ENCODE results near the gene DCLK1.

DCLK1 gene

DNA sequence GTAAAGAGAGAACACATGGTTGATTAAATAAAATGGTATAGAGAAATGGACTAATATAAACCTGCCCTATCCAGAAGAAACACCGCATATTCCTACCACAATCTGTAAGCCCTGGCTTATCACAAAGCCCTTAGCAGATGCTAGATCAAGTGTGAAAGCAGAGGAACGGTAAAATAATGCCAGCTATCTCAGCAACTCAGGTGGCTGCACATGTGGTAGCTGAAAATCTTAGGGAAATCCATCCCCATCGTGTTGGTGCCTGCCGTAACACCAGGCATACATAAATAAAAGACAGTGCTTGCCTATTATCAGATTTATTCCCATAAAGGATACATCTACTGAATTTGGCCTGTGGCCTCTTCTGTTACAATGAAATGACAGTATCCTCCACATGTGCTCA, 350.6 kb downstream of the DCLK1 start:
- no peak for DNase-seq

DNA sequence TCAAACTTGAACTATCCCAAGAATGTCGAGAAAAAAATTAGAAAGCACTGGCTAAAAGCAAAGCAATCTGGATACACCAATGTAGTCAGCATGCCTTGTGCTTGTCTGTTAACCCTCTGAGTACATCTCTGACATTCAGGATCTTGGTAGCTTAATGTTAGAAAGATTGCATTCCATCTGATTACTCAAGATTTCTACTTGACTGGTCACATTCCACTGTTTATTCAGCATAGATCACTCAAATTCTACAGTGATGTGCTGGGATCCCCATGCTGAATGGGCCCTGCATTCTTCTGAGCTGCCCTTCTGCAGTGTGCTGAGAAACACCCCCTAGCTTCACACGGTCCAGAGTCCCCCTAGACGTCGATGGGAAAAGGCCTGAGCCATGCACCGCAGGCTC, 359.3 kb downstream of the DCLK1 start:
- DNase-seq: no peak

DNA sequence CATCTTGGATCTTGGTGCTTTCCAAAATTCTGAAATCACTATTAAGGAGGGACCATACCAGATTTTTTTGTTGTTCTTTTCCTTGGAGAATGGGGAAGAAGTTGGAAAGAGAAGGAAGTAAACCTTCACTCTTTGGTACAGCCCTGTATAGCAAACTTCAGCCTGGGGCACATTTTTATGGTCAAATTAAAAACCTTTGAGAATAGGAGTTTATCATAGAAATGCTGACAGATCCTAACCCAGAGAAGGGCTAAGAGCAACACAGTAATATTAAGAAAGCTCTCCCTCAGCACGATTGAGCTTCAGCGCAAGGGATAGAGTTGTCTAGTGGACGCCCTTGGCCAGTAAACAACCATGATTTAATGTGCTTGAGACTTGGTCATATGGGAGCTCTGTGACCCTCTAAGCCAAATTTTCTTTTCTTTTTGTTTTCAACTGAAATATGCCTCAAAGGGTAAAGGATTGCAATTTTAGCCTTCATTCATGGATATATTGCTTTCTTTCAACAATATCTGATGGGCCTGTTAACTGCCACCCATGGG, 360.4 kb downstream of the DCLK1 start:
- no peak for DNase-seq

DNA sequence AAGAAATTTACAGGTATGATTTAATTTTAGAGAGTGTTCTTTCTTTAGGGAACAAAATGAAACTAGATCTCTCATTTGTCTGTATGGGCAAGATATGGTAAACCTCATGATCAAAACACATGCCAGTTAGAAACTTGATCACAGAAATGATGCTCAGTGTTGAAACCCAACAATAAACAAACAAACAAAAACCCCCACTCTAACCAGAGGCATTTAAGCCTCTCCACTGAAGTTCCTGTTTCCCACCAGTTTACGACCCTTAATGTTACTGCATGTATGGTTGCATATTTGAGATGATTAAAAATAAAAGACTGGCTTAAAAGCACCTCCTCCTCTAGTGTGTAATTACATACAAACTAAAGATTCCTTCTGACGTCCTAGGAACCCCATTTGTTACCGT, 361.4 kb downstream of the DCLK1 start:
- DNase-seq: no peak

DNA sequence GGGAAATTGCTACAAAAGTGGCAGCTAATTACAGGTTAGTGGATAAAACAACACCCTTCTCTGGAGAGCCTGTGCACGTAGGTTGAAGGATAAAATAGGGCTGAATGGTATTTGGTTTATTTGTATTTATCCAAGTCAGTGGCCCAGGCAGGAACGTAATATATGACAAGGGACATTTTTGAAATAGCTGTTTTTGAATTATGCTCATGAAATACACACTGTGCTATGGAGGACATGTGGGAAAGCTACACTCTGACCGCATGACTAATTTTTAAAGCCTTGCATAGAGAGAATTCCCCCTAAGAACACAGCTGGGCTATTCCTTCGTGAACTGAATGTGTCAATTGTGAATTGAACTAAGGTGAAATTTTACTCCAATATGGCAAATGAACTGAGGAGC, 362.6 kb downstream of the DCLK1 start:
- DNase-seq: no peak

DNA sequence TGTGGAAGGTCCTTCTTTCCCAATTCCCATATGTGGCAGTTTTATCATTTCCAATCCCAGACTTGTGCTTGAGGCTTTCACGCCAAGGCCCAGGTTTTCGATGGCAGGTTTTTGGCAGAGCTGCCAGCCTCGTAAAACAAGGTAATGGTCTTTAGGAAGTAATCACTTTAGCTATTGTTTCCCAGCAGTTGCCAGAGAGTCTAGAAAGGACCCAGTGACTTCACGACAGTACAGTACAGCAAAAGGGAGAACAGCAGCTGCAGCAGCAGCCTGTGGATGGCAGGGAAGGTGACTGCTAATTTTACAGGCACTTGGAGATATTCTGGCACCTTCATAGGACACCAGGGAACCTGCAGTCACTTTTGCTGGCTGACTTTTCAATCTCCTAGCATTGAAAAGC, 363.1 kb downstream of the DCLK1 start:
- no peak for DNase-seq

DNA sequence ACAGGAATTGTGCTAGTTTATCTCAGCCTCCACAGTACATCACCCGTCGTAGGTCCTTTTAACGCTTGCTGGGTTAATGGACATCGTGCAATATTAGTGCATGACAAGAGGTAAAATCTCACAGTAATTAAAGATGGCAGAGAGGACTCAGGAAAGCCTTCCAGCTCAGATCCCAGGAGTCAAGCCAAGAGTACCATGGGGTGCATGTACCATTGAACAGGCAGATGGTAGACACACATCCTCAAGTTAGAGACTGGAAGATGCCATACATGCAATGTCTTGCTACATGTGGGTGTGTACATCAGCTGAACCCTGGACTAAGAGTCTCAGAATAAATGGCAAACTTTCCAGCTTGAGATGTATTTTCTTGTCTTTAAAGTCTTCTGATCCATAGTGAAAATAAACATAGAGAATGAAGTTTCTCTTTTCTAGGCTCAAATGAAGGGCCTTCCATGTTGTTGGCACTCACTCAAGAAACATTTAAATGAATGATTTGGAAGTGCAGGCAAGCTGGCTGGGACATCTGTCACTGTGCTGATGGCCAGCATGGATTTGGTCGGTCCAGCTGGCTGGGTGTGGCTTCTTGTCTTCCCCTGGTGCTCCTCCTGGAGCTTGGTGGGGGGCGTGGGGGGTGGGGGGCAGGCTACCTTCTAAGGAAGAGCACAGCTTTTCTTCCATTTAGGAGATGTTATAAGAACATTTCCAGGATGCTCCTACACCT, 363.8 kb downstream of the DCLK1 start:
- DNase-seq: no peak

DNA sequence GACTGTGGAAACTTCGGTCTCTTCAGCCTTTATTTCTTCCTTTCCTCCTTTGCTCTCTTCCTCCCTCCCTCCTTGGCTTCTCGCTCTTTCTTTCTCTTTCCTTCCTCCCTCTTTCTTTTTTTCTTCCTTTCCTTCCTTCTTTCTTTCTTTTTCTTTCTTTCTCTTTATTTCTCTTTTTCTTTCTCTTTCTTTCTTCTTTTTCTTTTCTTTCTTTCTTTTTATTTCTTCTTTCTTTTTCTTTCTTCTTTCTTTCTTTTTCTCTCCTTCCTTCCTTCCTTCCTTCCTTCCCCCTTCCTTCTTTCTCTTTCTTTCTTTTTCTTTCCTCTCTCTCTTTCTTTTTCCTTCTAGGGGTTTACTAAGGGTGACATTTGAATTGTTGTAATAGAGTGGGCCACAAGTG, 364.5 kb downstream of the DCLK1 start:
- no peak for DNase-seq

DNA sequence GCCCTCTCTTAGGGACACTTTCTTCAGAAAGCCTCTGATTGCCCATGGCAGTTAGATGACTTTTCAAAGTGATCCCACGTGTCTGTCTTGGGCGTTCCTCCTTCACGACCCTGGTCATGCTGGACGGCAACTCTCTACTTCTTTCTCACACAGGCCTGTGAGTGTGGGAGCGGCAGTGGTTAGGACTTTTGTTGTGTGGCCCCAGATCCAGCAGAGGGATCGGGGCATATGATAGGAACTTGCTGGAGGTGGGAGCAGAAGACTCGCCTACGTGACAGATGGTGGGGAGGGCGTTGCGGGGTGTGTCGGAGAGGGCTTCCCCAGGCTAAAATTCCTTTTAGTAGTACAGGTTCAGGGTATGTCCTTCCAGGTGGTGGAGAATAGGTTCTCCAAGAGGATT, 365.2 kb downstream of the DCLK1 start:
- no peak for DNase-seq

DNA sequence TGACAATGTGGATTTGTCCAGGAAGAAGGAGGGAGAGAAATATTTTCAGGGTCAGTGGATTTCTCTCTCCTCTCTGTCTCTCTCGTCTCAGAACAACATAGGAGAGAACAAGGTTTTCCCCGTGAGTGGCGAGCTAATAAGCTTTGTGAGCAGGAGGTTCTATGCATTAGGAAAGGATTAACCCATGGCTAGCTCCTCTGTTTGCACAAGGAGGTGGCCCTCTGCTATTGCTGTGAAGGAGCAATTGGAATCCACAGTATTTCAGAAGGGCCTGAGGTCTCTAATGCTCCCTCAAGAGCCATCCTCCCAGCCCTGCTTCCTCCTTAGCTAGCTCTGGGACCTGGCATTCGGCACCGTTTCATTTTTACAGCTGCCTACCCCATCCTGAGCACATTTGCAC, 365.8 kb downstream of the DCLK1 start:
- DNase-seq: no peak

DNA sequence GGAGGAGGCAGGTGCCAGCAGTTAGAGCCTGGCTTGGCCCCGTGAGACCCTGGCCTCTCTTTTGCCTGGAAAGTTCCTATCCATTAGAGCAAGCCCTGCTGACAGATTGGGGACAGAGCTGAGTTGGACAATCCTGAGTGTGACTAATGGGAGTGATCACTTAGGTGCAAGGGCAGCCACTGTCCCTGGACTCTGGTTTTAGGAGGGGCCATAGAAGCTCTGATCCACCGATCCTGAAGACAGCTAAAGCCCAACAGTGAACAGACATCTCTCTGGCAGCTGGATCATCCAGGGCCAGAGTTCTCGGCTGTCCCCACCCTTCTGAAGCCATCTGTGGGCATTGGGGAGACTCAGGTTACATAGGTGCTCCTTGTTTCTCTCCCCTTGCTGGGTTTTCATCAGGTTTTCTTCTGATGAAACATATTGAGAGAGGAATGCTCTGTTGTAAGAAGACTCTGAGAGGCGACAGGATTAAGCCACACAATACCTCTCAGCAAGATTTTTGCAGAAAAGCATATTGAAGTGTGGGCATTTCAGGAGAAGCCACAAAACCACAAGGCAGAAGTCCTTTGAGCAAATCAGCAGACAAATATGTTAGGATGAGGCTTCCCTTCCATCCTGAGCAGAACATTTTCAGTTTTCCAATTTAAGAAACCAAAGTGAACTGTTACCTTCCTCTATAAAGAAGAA, 366.7 kb downstream of the DCLK1 start:
- no peak for DNase-seq

DNA sequence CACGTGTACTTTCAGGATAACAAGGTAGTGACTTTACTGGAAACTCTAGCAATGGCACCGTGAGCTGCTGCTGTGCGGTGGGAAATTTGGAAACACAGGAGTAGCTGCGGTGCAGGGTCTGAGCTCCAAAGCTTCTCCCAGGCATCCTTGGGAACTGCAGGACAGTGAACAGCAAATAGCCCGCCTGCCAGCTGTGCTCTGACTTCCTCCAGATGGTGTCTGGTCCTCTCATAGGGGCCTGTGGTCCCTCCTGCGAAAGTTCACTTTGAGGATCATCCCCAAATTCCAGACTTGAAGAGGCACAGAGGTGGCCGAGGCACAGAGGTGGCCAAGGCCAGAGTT, 367.4 kb downstream of the DCLK1 start:
- no peak for DNase-seq

DNA sequence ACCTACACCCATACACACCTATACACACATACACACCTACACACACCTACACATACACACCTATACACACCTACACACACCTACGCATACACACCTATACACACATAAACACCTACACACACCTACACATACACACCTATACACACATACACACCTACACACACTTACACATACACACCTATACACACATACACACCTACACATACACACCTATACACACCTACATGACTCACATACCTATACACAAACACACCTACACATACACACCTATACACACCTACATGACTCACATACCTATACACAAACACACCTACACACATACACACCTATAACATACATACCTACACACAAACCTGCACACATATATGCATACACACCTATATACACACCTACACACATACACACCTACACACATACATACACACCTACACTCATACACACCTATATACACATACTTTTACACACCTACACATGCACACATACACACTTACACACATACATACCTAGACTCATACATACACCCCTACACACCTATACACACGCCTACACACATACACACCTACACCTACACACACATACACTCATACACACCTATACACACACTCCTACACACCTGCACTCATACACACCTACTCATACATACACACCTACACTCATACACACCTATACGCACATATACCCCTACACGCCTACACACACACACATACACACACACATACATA, 368.0 kb downstream of the DCLK1 start:
- no peak for DNase-seq

DNA sequence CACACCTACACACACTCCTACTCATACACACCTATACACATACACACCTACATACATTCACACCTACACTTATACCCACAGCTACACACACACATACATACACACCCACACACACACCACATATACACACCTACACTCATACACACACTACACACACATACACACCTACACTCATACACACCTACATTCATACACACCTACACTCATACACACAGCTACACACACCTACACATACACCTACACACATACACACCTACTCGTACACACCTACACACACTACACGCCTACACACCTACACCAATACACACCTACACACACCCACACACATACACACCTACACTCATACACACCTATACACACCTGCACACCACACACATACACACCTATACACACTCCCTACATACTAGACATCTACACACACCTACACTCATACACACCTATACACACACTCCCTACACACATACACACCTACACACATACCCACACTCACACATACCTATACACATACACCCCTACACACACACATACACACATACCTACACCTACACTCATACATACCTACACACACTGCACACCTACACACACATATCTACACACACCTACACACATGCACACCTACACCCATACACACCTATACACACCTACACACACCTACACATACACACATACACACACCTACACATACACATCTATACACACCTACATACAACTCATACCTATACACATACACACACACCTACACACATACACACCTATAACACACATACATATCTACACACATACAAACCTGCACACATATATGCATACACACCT, 369.5 kb downstream of the DCLK1 start:
- no peak for DNase-seq

DNA sequence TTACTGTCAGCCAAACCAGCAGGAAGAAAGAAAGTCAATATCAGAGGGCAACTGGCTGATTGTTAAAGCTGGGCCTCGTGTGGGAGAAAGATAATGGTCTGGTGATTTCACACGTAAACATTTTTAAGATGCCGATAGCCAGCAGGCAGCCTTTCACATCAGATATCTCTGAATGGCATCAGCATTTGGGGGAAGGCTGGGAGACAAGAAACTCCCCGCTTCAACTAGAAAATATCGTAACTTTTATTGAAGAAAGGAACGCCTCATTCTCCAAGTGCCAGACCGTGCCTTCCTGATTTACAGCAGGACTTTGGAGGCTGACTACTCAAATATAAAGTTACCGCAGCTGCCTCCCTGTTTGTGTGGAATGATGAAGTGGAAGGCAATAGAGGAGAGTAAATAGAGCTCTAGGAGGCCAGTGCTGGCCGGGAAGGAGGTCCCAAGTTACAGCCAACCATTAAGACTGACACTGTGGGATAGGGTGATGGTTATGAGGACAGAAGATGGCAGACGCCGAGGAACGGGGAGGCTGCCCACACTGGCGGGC, 370.4 kb downstream of the DCLK1 start:
- no peak for DNase-seq

DNA sequence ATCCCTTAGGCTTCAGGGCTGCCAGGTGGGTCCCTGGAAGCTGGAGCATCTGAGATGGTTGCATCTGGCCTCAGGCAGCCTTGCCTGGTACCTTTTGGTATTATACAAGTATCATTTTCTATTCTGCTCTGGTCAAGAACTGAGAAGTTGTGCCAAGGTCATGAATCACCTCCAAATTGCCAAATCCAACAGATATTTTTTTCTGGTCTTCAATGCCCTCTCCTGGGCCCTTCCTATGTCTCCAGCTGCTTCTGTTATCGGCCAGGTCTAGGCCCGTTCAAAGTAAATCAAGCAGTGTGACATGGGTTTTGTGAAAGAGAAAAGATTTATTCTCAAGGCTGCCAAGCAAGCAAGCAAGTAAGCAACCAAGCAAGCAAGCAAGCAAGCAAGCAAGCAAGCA, 383.6 kb downstream of the DCLK1 start:
- no peak for DNase-seq

DNA sequence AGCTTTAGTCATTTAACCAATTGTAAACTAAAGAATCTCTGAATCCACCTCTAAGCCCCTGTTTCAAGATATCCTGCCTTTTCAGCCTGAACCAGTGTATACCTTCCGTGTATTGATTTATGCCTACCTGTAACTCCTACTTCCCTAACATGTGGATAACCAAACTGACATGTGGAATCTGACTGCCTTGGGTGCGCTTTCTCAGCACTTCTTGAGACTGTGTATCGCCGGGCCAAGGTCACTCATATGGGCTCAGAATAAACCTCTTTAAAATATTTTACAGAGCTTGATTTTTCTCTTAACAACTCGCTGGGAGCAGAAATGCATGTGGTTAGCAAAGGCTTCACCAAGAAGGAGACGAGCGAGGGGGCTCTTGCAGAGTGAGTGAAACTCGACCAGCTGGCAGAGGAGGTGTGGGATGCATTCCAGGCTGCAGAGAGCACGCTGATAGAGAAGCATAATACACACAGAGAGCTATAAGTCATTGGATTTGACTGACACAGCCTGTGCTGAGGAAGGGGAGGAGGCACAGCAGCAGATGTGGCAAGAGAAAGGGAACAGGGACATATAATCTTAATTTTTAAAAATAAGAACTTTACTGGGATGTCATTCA, 386.5 kb downstream of the DCLK1 start:
- no peak for DNase-seq

DNA sequence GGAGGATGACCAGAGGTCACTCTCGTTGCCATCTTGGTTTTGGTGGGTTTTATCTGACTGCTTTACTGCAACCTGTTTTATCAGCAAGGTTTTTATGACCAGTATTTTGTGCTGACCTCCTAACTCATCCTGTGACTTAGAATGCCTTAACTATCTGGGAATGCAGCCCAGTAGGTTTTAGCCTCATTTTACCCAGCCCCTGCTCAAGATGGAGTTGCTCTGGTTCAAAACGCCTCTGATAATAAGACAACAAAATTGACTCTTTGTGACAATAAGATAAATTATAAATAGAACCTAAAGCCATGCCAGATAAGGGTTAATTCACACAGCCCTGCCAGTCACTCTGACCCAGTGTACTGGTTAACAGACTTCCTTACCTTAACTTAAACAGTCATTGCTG, 387.0 kb downstream of the DCLK1 start:
- no peak for DNase-seq

DNA sequence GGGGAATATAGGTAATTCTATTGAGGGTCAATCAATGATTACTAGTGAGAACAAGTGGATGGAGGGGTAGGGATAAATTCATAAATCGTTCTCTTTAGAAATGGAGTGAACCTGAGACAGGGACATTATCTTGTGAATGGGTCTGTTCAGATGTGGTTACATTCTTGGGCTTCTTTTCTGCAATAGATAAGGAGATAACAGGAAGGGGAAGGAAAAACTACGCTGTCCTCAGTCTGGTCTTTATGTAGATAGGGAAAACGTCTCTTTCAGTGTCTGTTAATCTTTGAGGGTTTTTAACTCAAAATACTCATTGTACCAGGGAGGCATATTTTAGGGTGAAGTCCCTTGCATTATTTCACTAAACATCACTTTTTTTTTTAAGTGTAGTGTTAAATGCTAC, 388.0 kb downstream of the DCLK1 start:
- no peak for DNase-seq

DNA sequence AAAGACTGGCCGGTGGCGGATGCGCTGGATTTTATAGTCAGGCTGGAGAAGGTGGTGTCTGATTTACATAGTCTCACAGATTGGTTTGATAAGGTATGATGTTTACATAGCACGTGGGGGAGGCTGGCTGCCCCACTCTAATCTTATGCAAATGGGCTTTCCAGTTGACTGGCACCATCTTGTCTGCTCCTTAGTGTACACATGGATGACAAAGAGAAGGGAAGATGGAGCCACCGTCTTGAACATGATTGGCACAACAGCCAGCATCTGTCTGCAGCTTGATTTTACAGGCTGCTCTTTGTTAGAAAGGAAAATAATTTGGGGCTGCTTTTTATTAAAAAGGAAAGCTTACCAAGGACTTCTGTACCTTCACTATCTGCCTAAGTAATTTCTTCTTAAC, 389.5 kb downstream of the DCLK1 start:
- DNase-seq: no peak

DNA sequence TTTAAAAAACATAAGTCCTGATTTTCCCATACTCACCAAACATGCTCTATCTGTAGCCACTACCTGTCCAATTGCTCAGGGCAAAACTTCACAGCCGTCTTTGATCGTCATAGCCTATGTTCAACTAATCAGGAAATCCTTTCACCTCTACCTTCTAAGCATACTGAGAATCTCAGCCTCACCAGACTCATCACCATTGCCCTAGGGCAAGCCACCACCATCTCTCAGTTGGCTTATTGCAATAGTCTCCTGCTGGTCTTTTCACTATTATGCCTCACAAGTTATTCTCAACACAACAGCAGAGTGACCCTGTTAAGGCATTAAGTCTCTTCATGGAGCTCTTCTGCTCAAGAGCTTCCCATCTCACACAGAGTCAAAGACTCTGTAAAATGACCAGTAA, 394.3 kb downstream of the DCLK1 start:
- DNase-seq: no peak

DNA sequence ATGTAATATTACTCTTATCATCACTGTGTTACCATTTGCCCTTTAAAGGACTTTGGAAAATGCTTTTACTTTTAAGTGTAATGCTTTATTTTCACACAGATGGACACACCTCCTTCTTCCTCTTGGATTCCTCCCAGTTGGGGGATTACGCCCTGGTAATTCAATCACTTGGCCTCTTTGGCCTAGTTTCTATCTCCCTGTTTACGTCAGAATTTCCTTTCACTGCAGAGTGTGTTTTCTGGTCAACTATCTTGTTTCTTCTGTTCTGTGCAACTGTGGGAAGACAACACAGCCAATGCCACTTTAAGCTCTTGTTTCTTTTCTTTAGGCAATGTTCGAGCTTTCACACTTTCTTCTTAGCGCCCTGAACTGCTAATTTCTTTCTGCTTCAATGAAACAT, 397.4 kb downstream of the DCLK1 start:
- DNase-seq: no peak

DNA sequence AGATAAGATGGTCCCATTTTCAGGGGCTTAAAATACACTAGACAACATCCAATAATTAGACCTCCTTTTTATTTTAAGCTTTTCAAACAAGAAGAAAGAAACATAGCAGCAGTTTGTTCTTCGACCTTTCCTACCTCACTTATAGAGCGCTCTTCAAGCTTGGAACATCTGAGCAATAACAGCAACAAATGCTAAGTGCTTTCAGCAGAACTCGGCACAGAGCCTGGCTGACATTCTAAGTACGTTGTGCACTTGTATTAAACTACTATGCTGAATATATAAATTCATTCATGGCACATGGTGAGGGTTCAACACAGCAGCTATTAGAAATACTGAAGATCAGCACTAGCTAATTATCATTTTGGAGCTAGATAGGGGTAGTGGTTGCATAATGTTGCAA, 398.6 kb downstream of the DCLK1 start:
- DNase-seq: no peak

All from Kasumi-1 (cell line).